ENCODE results near the gene AMY2B.
A peak's percentile ranks its signal among the peaks of the same experiment; 100 is the strongest.
"Not testable (repeated sequence)": the region's sequence is repeated elsewhere in the genome, so short reads cannot be mapped to it uniquely, and the experiment has no call there.

AMY2B gene

DNA sequence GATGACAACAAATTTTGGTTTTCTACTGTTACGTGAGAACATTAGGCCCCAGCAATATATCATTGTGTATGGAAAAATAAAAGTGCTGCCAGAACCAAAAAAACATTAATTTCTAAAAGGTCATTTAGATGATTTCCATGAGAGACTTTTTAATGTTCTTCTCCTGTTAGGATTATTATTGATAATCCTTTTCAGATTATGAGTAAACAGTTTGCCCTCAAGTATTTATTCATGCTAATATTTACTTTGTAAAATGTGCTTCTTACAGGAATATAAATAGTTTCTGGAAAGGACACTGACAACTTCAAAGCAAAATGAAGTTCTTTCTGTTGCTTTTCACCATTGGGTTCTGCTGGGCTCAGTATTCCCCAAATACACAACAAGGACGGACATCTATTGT, at the start of gene AMY2B:
AMY2B (plus strand) TSS at position 301 of the 400 bp plus-strand sequence; CDS start at position 315, 14 bp downstream.
- not testable (repeated sequence) for DNase-seq

- no peak for DNase-seq
These were observed 48.0 kb upstream of the AMY2B start for GRCh38 chr1:103523346-103523745.

GRCh38 chr1:103525114-103525606, 46.2 kb upstream of the AMY2B start:
- no peak for DNase-seq

DNA sequence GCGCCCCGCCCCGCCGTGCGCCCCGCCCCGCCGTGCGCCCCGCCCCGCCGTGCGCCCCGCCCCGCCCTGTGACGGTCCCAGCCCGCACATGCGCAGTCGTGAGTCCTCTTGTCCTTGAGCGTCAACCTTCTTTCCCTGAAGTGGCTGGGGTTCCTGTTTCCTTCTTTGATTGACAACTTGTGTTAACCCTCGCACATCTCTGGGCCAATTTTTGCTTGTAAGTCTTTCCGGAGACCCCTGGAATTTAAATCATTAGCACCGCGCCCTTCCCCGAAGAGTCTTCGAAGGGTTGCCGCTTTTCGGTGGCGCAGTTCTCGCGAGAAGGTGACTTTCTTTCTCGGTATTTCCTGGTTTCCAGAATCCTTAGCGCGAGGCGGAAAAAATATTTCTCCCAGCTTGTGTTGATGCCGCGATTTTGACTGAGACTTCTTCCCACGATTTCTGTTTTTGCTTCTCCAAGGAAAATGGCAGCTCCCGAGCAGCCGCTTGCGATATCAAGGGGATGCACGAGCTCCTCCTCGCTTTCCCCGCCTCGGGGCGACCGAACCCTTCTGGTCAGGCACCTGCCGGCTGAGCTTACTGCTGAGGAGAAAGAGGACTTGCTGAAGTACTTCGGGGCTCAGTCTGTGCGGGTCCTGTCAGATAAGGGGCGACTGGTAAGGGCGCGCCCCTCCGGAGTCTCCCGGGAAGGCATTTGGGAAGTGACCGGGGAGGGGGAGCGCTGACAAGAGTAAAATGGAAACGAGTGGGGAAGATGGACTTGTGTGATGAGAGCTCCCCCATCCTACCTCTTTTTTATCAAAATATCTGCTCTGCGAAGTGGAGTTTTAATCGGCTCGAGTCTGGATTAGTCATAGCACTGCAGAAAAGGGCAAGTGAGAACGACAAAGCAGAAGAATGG, 45.5 kb upstream of the AMY2B start, which contains the start of gene RNPC3:
RNPC3 (plus strand) TSS at position 93 of the 901 bp plus-strand sequence; CDS start at position 465, 372 bp downstream.
- DNase-seq = peak; percentile 81

- no peak for DNase-seq
These were observed 44.1 kb upstream of the AMY2B start for GRCh38 chr1:103527331-103527730.

DNA sequence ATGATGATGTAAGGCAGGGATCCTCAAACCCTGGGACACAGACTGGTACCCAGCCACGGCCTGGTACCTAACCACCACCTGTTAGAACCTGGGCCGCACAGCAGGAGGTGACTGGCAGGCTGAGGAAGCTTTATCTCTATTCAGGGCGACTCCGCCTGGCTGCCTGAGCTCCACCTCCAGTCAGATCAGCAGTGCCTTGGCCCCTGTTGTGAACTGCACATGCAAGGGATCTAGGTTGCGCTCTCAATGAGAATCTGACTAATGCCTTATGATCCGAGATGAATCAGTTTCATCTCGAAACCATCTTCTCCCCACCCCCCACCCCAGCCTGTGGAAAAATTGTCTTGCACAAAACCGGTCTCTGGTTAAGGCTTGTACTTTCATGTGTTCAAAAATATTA, 41.6 kb upstream of the AMY2B start:
- DNase-seq = peak; percentile 76

GRCh38 chr1:103538226-103538625, 33.2 kb upstream of the AMY2B start:
- DNase-seq = no peak

GRCh38 chr1:103541431-103541830, 30.0 kb upstream of the AMY2B start:
- DNase-seq = no peak

DNA sequence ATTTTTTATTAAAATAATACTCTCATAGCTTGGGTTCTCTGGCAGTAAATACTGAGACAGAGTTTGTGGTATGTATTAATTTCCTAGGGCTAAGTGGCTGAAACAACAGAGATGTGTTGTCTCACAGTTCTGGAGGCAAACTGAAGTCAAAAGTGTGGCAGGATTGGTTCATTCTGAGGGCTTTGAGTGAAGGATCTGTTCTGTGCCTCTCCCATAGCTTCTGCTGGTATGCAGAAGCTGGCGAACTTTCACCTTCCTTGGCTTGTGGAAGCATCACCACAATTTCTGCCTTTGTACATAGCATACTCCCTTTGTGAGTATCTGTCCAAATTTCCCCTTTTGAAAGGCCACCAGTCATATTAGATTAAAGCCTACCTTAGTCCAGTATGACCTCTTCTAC, 24.9 kb upstream of the AMY2B start:
- no peak for DNase-seq

- no peak for DNase-seq
These were observed 23.5 kb upstream of the AMY2B start for GRCh38 chr1:103547840-103548239.

DNA sequence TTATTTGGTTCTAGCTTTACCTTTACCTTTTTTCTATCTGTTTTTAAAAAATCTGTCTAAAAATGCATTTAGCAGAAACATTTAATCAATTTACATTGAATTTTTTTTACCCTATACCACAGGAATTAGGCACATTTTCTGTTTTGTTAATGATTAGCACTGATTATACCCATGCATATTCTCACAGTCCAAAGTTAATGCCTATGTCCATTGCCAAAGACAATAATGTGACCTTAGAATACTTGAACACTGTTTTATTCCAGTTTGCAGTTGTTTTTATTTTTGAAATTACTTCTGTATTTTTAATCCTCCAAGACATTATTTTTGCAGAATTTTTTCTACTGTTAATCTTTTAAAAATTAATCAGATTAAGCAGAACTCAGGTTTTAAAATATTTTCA, 11.0 kb upstream of the AMY2B start:
- DNase-seq = no peak

GRCh38 chr1:103561124-103561523, 10.3 kb upstream of the AMY2B start:
- not testable (repeated sequence) for DNase-seq

GRCh38 chr1:103561643-103562395, 9.6 kb upstream of the AMY2B start:
- DNase-seq = no peak

GRCh38 chr1:103563056-103563455, 8.3 kb upstream of the AMY2B start:
- DNase-seq = no peak

- no peak for DNase-seq
These were observed 1.9 kb upstream of the AMY2B start for GRCh38 chr1:103569493-103569892.

GRCh38 chr1:103576065-103576464, 4.7 kb downstream of the AMY2B start:
- no peak for DNase-seq

- DNase-seq = not testable (repeated sequence)
These were observed 5.4 kb downstream of the AMY2B start for GRCh38 chr1:103576784-103577183.

- DNase-seq = no peak
These were observed 11.1 kb downstream of the AMY2B start for GRCh38 chr1:103582464-103582863.

DNA sequence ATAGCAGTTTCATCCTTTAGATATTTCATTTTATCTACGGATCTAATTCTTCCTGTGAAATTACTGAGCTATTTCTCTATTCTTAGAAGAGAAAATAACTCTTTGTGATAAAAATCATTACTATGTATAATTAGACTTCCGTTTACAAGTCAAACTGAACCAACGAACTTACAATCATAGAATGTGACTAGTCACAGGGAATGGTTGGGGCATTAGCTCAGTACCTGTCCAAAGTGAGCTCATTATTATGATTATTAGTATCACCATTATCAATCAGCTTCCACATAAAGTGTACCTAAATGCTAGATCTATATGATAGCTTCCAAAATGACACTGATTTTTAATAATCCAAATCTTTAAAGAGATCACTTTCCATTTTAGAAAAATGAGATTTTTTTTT, 12.5 kb downstream of the AMY2B start:
- DNase-seq = no peak

DNA sequence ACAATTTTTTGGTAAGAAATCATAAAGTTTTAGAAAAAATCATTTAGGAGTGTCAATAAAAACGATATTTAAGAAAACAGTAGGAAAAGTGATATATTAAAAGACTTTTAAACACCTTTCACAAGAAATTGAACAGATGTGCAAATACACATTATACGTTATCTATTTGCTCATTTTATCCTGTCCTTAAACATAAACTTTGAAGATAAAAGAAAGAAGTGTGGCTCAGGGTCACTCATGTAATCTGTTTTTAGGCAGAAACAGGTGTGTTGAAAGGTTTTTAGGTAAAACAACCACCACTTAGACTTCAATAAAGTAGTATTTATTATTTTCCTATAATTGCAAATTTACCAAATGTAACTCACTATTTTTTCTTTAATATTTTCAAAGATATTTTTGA, 13.1 kb downstream of the AMY2B start:
- no peak for DNase-seq

DNA sequence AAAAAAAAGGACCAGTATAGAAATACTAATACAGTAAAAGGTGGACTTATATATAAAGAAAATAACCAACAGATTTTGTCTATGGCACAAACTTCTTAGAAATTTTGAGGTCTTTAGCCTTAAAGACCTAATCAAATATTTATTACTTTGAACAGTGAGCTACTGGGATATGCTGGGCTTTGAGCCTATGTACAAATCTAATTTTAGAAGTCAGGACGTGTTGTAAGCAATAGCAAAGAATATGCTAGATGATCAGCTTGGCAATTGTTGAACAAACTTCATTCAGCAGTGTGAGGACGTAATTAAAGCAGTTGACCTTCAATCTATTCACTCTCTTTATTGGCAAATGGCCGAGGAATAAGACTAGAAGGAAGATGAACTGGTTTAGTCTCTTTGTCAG, 31.4 kb downstream of the AMY2B start:
- not testable (repeated sequence) for DNase-seq

- no peak for DNase-seq
These were observed 45.0 kb downstream of the AMY2B start for GRCh38 chr1:103616362-103616761.

DNA sequence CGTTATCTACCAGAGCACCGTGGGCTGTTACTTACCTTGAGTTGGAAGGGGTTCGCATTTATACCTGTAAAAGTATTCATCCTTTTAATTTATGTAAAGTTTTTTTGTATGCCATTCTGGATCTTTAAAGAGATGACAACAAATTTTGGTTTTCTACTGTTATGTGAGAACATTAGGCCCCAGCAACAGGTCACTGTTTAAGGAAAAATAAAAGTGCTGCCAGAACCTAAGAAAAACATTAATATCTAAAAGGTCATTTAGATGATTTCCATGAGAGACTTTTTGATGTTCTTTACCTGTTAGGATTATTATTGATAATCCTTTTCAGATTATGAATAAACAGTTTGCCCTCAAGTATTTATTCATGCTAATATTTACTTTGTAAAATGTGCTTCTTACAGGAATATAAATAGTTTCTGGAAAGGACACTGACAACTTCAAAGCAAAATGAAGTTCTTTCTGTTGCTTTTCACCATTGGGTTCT, 45.6 kb downstream of the AMY2B start, which contains the start of gene AMY2A:
AMY2A (plus strand) TSS at position 434 of the 484 bp plus-strand sequence; CDS start at position 448, 14 bp downstream.
- DNase-seq = not testable (repeated sequence)

Data from activated naive CD4-positive, alpha-beta T cell treated with Interleukin-2 at 50 U/mL for 16 hours (primary cell).